NCI-H748 treated with DMSO at 0.1 percent for 48 hours (cell line): ENCODE results near the gene NT5M.
"Not testable (repeated sequence)": the region's sequence is repeated elsewhere in the genome, so short reads cannot be mapped to it uniquely, and the experiment has no call there.

Experiments used
- DNase-seq: peaks from one replicate; lab custom pipeline; 2025; lab: John Stamatoyannopoulos, UW

Gene NT5M

GRCh38 chr17:17377071-17377967 lies 74.1 kb downstream of the NT5M start:
- no peak for DNase-seq

GRCh38 chr17:17379197-17379991 lies 76.2 kb downstream of the NT5M start:
- DNase-seq, result no peak

GRCh38 chr17:17380145-17380925 lies 77.2 kb downstream of the NT5M start:
- no peak for DNase-seq

- no peak for DNase-seq
Measured at GRCh38 chr17:17381446-17382064, 78.4 kb downstream of the NT5M start.

GRCh38 chr17:17382065-17382459 lies 78.9 kb downstream of the NT5M start:
- no peak for DNase-seq

- no peak for DNase-seq
Measured at GRCh38 chr17:17382971-17383370, 79.8 kb downstream of the NT5M start.

GRCh38 chr17:17383431-17384290 lies 80.5 kb downstream of the NT5M start:
- not testable (repeated sequence) for DNase-seq

- DNase-seq, result no peak
Measured at GRCh38 chr17:17384291-17384615, 81.1 kb downstream of the NT5M start.

GRCh38 chr17:17384961-17385360 lies 81.8 kb downstream of the NT5M start:
- no peak for DNase-seq

- no peak for DNase-seq
Measured at GRCh38 chr17:17385491-17385890, 82.3 kb downstream of the NT5M start.

- DNase-seq, result no peak
Measured at GRCh38 chr17:17386094-17386800, 83.1 kb downstream of the NT5M start.

- DNase-seq, result peak; percentile 82
Measured at GRCh38 chr17:17387017-17387497, 83.9 kb downstream of the NT5M start.

- no peak for DNase-seq
Measured at GRCh38 chr17:17387498-17388362, 84.6 kb downstream of the NT5M start.

GRCh38 chr17:17388657-17389496 lies 85.7 kb downstream of the NT5M start:
- no peak for DNase-seq

GRCh38 chr17:17391668-17392370 lies 88.6 kb downstream of the NT5M start:
- no peak for DNase-seq

GRCh38 chr17:17393976-17394375 lies 90.8 kb downstream of the NT5M start:
- no peak for DNase-seq

- no peak for DNase-seq
Measured at GRCh38 chr17:17394494-17394893, 91.3 kb downstream of the NT5M start.
